Activated CD8-positive, alpha-beta T cell treated with anti-CD3 and anti-CD28 coated beads, Interleukin-2, amount 10 ng/mL, durations not matched to agents 7 days and 5 days (primary cell): Measurements from ENCODE around the gene HELZ. TPM values are rescaled to one million over a fixed set of nuclear protein-coding genes. Genes with fewer than 3 reads are reported as not detected.

Source experiments
- ATAC-seq: fragments of 150-1000 bp; cut with Tn5 transposase; one replicate; pipeline ENCODE4 v1.10.0; 2021; ENCODE audit warnings: moderate library complexity
- CTCF ChIA-PET: fragments of 350-600 bp; sonication (Branson Sonifier 250); formaldehyde crosslinking; loops from one replicate; lab custom pipeline; 2021; ENCODE audit warnings: antibody characterized with exemption; lab: Charles Lee
- POLR2A ChIA-PET: fragments of 350-600 bp; sonication (Branson Sonifier 250); formaldehyde crosslinking; loops from one replicate; lab custom pipeline; 2021; ENCODE audit warnings: antibody characterized with exemption; lab: Charles Lee
- DNase-seq: peaks from one replicate; pipeline ENCODE4 v3.0.0-alpha.2; 2020
- H3K27ac Mint-ChIP-seq: one replicate; pipeline ENCODE4 v1.8.0; 2021; ENCODE audit warnings: mild to moderate bottlenecking, mixed read lengths
- H3K27me3 Mint-ChIP-seq: one replicate; pipeline ENCODE4 v1.8.0; 2021; ENCODE audit warnings: low read depth, mixed read lengths
- H3K36me3 Mint-ChIP-seq: one replicate; pipeline ENCODE4 v1.8.0; 2021; ENCODE audit warnings: low read depth, mixed read lengths
- H3K4me1 Mint-ChIP-seq: one replicate; pipeline ENCODE4 v1.8.0; 2021; ENCODE audit warnings: low read depth, mixed read lengths
- H3K4me3 Mint-ChIP-seq: one replicate; pipeline ENCODE4 v1.8.0; 2021; ENCODE audit warnings: mild to moderate bottlenecking, mixed read lengths
- H3K9me3 Mint-ChIP-seq: one replicate; pipeline ENCODE4 v1.8.0; 2022; ENCODE audit warnings: mixed read lengths; ENCODE audit not compliant: insufficient read depth
- total RNA-seq, 2 experiments: library from RNA; stranded (reverse); gene quantifications; one replicate each; pipeline ENCODE4 v1.2.3, GENCODE V29; 2021

The HELZ gene
- total RNA-seq, 2 experiments from 2014 or later = 69.1 to 76.6 TPM

DNA sequence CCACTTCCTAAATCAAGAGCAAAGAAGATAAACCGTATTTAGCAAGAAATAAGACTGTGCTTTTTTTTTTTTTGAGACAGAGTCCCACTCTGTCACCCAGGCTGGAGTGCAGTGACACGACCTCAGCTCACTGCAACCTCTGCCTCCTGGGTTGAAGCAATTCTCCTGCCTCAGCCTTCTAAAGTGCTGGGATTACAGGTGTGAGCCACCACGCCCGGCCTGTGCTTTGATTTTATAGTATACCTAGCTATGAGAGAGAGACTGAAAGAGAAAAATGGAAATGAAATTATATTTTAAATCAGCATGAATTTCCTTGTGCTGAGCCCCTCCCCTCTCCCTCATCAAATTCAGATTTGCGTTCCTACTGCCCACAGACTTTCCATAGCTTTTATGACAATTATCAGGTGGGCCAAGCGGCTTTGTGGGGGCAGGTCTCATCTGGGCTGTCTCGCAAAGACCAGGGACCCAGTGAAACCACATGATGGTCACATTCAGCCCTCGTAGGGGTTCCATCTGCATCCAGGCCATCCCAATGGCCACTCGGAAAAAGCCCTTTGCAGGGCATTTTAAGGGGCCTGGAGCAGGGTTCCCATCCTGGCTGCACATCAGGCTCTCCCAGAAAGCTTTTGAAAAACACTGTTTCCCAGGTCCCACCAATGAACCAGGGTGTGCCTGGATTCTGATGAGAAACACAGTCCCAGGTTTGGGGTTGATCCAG, 192.1 kb downstream of the HELZ start:
- H3K4me3 Mint-ChIP-seq = no peak overlapping the region
- H3K27me3 Mint-ChIP-seq = no peaks in the 10 kb centered on the region
- H3K4me1 Mint-ChIP-seq = no peaks in the 10 kb centered on the region
- no peak for ATAC-seq
- ChIA-PET CTCF (no interaction called here), POLR2A (no interaction called here)
- H3K9me3 Mint-ChIP-seq = peaks cover 13% of the 10 kb centered on the region
- DNase-seq = no peak
- no peak overlapping the region for H3K27ac Mint-ChIP-seq
- H3K36me3 Mint-ChIP-seq = peaks cover 4% of the 10 kb centered on the region

DNA sequence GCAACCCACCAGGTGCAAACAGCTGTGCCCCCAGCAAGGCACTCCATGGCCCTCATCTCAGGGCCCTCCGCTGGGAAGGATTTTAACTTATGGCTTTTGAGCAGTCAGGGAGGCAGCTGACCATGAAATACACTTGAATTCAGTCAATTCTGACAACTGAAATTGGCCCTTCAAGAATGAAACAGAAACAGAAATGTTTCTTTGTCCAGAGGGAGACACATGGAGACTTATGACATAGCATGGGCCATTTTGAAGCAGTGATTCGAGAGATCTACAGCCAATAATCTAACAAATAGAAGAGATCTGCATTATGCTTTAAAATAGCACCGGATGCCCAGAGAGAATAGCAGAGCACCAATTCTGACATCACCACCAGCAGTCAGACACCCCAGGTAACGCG, 193.2 kb downstream of the HELZ start:
- ATAC-seq (no peak), DNase-seq (no peak)
- Mint-ChIP-seq H3K9me3 (peaks cover 15% of the 10 kb centered on the region), H3K27ac (no peak overlapping the region), H3K36me3 (peaks cover 4% of the 10 kb centered on the region), H3K4me3 (no peak overlapping the region), H3K4me1 (no peaks in the 10 kb centered on the region), H3K27me3 (no peaks in the 10 kb centered on the region)
- CTCF ChIA-PET = no interaction called here
- POLR2A ChIA-PET = no interaction called here

DNA sequence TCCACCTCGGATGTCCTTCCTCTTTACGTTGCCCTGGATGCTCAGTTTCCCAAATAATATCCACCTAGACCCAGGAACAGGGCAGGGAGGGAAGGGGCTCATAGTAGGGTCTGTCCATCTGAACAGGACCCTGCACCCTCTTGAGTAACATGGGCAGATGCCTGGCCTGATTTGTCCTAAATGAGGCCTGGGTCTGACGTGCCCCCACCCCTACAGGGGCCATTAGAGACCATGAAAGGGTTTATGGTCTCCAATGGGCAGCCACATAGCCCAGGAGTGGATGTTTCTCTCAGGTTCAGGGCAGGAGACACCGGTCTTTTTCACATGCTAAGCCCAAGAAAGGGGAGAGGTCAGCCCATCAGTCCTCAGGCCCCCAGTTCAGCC, 193.8 kb downstream of the HELZ start:
- no peak for DNase-seq
- Mint-ChIP-seq H3K27me3 (no peaks in the 10 kb centered on the region), H3K27ac (no peak overlapping the region), H3K36me3 (peaks cover 4% of the 10 kb centered on the region), H3K9me3 (peaks cover 15% of the 10 kb centered on the region), H3K4me1 (no peaks in the 10 kb centered on the region), H3K4me3 (no peak overlapping the region)
- no peak for ATAC-seq
- ChIA-PET CTCF (no interaction called here), POLR2A (no interaction called here)

DNA sequence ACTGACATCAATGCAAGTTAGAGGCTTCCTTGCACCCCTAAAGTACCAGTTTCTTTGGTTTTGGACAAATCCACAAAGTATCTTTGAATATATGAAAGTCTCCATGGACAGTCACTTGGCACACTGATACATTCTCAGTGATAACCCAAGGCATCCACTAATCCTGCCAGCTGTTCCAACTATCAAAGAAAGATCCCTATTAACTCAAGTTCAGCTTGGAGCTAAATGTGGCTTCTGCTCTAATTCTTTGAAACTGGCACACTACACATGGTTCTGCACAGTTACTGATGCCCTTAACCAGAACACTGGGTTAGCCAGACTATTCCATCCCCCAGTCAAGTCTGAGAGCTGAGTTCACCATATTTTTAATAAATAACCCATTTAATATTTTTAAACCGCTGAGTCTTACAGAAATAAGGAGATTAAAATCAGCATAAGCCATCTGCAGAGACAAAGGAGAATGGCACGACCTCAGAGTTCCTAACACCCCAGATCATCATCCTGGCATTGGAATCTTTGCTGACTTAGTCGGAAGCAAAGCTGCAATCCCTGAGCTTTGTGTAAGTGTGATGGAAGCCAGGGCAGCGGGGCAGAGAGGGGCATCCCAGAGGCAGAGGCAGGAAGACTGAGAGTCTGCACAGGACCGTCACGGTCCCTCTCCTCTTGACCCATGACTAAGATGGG, 194.4 kb downstream of the HELZ start:
- no peak for ATAC-seq
- CTCF ChIA-PET = no interaction called here

DNA sequence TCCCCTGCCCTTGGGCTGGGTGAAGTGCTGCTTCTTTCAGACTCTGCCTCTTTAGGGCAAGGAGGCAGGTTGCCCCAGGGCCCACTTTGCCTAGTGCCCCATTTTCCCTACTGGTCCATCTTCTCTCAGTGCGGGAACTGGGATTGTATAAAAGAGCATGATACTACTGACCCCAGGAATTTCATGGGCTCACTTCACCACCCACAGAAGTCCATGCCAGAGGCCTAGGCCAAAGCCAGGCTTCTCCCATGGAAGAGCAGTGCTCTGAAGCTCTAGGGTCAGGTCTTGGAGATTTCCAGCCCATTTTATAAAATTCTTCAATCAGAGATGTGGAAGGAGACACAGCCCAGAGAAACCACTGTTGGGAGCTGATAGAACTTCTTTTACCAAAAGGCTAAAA, 194.9 kb downstream of the HELZ start:
- Mint-ChIP-seq H3K9me3 (peaks cover 15% of the 10 kb centered on the region), H3K27ac (no peak overlapping the region), H3K4me1 (no peaks in the 10 kb centered on the region), H3K27me3 (no peaks in the 10 kb centered on the region), H3K4me3 (no peak overlapping the region), H3K36me3 (peaks cover 4% of the 10 kb centered on the region)
- POLR2A ChIA-PET = no interaction called here
- no peak for DNase-seq
- no peak for ATAC-seq
- CTCF ChIA-PET = no interaction called here

More for the DNA sequence above, 194.4 kb downstream of the HELZ start:
- DNase-seq = no peak
- Mint-ChIP-seq H3K4me3 (no peak overlapping the region), H3K27ac (no peak overlapping the region), H3K27me3 (no peaks in the 10 kb centered on the region), H3K4me1 (no peaks in the 10 kb centered on the region), H3K9me3 (peaks cover 15% of the 10 kb centered on the region), H3K36me3 (peaks cover 4% of the 10 kb centered on the region)
- POLR2A ChIA-PET = no interaction called here

DNA sequence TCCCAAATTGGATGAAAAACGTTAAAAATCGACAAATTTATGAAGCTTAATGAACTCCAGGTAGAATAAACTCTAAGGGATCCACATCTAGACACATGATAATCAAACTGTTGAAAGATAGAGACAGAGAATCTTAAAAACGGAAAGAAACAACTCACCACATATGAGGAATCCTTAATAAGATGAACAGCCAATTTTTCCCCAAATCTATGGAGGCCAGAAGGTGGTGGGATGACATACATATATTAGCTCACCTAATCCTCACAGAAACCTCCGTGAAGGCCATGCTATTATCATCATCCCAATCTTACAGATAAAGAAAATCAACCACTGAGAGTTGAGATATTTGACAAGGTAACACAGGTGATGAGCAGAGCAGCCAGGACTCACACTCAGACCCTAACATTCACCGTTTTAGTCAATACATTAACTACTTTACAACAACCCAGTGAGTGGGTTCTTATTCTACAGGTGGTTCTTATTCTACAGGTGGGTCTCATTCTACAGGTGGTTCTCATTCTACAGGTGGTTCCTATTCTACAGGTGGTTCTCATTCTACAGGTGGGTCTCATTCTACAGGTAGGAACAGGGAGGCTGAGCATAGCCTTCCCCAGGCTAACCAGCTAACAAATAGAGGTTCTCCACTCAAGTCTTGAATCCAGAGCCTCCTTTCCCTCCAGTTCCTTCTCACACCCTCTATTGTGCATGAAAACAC, 195.8 kb downstream of the HELZ start:
- CTCF ChIA-PET = no interaction called here

DNA sequence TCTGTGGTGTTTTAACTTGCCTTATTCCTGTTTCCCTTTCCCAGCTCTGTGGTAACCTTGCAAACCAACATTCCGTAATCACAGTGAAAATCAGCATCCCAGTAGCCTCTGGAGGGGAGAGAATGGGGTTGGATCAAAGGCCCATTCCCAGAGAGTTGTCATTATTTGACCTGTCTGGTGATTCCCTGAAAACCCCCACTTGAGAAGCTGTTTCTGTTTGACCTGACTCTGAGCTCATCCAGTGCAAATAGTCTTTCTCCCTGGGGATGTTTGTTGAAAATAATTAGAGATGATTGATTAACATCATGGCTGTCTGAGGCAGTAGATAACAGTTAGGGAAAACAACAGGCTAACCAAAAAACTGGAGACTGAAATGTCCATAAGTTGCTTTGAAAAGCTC, 197.6 kb downstream of the HELZ start:
- no peaks in the 10 kb centered on the region for H3K27me3 Mint-ChIP-seq
- H3K4me3 Mint-ChIP-seq = no peak overlapping the region
- H3K9me3 Mint-ChIP-seq = peaks cover 15% of the 10 kb centered on the region
- DNase-seq (no peak), ATAC-seq (no peak)
- H3K27ac Mint-ChIP-seq = no peak overlapping the region
- H3K4me1 Mint-ChIP-seq = no peaks in the 10 kb centered on the region
- CTCF ChIA-PET = no interaction called here
- peaks cover 4% of the 10 kb centered on the region for H3K36me3 Mint-ChIP-seq
- POLR2A ChIA-PET = no interaction called here

More for the DNA sequence above, 195.8 kb downstream of the HELZ start:
- no peaks in the 10 kb centered on the region for H3K4me1 Mint-ChIP-seq
- peaks cover 15% of the 10 kb centered on the region for H3K9me3 Mint-ChIP-seq
- POLR2A ChIA-PET = no interaction called here
- H3K4me3 Mint-ChIP-seq = no peak overlapping the region
- ATAC-seq (no peak), DNase-seq (no peak)
- H3K27me3 Mint-ChIP-seq = no peaks in the 10 kb centered on the region
- H3K27ac Mint-ChIP-seq = no peak overlapping the region
- peaks cover 4% of the 10 kb centered on the region for H3K36me3 Mint-ChIP-seq

DNA sequence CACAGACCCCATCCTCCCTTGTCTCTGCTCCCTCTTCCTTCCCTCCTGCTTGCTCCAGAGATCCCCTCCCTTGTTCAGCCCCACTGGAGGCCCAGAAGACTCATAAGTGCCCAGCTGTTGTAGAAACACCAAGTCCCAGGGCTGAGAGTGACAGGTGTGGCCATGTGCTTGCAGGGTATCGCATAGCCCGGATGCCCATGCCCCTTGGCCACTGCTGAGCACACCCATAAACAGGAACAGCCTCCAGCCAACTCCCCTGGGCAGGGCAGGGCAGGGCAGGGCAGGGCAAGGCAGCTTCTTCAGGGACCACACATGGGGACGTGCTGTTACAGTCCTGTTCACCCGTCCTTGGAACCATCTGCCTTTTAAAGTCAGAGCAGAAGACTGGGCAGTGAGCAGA, 198.6 kb downstream of the HELZ start:
- ChIA-PET CTCF (no interaction called here), POLR2A (no interaction called here)
- no peak overlapping the region for H3K27ac Mint-ChIP-seq
- no peaks in the 10 kb centered on the region for H3K27me3 Mint-ChIP-seq
- no peak for ATAC-seq
- no peak for DNase-seq
- no peaks in the 10 kb centered on the region for H3K4me1 Mint-ChIP-seq
- H3K4me3 Mint-ChIP-seq = no peak overlapping the region
- peaks cover 15% of the 10 kb centered on the region for H3K9me3 Mint-ChIP-seq
- H3K36me3 Mint-ChIP-seq = peaks cover 4% of the 10 kb centered on the region

DNA sequence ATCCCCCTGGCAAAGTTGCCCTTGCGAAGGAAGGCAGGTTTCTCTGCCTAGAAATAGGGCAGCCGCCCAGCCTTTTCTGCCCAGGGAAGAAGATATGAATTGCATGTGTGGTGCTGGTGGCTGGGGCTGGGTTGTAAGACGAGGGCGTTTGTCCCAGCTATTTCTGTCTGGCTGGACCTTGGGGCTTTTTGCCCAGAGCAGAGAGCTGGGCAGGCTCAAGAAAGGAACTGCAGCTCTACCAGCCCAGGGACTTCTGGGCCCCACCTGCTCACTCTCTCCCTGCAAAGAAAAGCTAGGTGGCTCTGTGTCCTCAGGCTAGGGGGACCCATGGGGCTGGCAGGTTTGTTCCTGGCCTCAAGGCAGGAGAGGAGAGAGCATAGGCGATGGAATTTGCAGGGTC, 200.1 kb downstream of the HELZ start:
- peaks cover 4% of the 10 kb centered on the region for H3K36me3 Mint-ChIP-seq
- peaks cover 15% of the 10 kb centered on the region for H3K9me3 Mint-ChIP-seq
- POLR2A ChIA-PET = no interaction called here
- CTCF ChIA-PET = no interaction called here
- H3K4me3 Mint-ChIP-seq = no peak overlapping the region
- DNase-seq (no peak), ATAC-seq (no peak)
- H3K27ac Mint-ChIP-seq = no peak overlapping the region
- H3K27me3 Mint-ChIP-seq = no peaks in the 10 kb centered on the region
- no peaks in the 10 kb centered on the region for H3K4me1 Mint-ChIP-seq

DNA sequence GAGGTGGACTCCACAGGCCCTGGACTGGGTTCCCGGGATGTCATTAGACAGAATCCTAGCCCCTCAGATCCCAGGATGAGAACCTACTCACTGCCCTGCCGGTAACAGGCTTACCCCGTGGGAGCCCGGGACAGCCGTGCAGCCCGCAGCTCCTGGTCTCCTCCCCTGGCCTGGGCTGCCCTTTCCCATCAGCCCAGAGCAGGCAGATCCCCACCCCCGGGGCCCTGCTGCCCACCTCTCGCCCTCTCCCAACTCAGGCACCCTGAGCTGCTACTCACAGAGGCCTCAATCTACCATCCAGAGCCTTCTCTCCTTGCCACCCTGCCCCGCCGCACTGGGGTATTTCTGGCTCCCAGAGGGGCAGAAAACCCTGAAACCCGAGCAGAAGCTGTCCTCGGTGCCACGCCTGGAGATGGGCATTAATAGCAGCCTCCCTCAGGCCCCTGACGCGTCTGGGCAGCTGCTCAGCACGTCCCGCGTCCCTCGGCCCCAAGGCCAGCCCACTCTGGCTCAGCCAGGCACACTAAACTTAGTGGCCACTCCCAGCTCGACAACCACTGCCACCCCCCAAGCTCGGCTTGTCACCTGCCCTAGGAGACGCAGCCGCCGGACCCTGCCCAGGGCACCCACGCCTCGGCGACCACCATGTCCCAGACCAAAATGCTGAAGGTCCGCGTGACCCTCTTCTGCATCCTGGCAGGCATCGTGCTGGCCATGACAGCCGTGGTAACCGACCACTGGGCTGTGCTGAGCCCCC, 200.8 kb downstream of the HELZ start, which contains the start of gene CACNG1:
Gene CACNG1 (plus strand): TSS at position 539 of the 757 bp plus-strand sequence. CDS start 107 bp downstream, at position 646.
- Mint-ChIP-seq H3K4me1 (no peaks in the 10 kb centered on the region), H3K4me3 (no peak within 1 kb of the TSS), H3K27me3 (no peaks in the 10 kb centered on the region), H3K27ac (no peak within 1 kb of the TSS), H3K9me3 (peaks cover 15% of the 10 kb centered on the region), H3K36me3 (peaks cover 4% of the 10 kb centered on the region)
- DNase-seq (no peak), ATAC-seq (no peak)
- ChIA-PET CTCF (no interaction called here), POLR2A (no interaction called here)

DNA sequence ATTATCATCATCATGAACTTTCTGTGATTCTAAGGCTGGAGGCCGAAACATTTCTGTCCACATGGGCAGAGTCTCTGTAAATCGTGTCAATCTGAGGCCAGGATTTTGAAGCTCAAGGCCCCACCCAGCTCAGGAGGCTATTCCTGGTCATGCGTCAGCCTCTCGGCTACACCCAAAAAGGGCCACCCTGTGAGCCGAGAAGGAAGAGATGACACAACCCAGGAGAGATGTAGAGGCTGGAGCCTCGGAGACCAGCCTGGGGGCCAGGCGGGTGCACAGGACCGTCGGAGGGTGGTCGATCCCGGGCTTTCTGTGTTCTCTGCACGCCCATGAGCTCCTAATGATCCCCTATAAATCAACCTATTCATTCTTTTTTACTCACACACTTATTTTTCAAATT, 201.7 kb downstream of the HELZ start:
- no peaks in the 10 kb centered on the region for H3K36me3 Mint-ChIP-seq
- no peak overlapping the region for H3K4me3 Mint-ChIP-seq
- H3K4me1 Mint-ChIP-seq = no peaks in the 10 kb centered on the region
- no peak for DNase-seq
- no peak for ATAC-seq
- ChIA-PET CTCF (no interaction called here), POLR2A (no interaction called here)
- no peak overlapping the region for H3K27ac Mint-ChIP-seq
- no peaks in the 10 kb centered on the region for H3K27me3 Mint-ChIP-seq
- peaks cover 5% of the 10 kb centered on the region for H3K9me3 Mint-ChIP-seq
